Activated CD4-positive, alpha-beta T cell treated with anti-CD3 and anti-CD28 coated beads for 24 hours (primary cell): ENCODE data around the gene LETMD1.
"Not testable (repeated sequence)": the region's sequence is repeated elsewhere in the genome, so short reads cannot be mapped to it uniquely, and the experiment has no call there.

ENCODE experiments used
- DNase-seq, 2 donors: peaks; one replicate each; pipeline ENCODE4 v3.0.0-alpha.2; 2020; ENCODE audit warnings: low read depth in 2 of 2

LETMD1 gene

DNA sequence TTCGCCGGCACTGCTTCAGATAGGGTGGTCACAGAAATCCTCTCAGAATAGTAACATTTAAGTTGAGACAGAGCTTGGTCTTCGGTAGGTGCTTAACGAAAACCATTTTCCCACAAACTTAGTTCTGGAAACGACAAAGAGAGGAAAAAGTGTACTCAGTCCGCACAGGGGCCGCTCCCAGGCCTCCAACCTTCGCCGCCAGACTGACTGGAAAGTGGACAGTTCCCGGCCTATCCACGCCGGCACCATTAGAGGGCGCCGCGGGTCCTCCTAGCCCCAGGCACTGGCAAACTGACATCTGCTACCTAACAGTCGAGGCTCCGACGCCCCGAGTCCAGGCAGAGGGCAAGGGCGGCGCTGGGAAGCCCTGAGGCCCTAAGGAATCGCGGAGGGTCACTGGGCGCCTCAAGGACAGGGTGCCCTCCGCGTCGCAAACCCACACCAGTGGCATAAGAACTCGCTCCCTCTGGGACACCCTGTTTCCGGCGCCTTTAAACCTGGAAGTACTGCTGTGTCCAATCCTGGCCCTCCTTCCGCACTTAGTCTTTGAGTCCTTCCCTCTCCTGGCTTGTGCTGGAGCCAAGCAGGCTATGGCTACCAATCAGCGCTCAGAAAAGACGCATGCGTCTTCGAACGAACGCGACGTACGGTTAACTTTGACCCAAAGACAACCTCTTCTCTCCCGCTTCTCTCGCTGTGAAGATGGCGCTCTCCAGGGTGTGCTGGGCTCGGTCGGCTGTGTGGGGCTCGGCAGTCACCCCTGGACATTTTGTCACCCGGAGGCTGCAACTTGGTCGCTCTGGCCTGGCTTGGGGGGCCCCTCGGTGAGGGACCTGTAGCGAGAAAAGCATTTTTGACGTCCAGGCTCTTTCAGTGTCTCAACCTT is at the start of gene LETMD1:
TSS of gene LETMD1 (plus strand) at position 673 of the 886 bp plus-strand sequence. CDS start at position 703, 30 bp downstream.
- DNase-seq: peak; percentile 81 to 84

GRCh38 chr12:50999093-50999492 is 49.0 kb upstream of the LETMD1 start:
- no peak for DNase-seq

- DNase-seq: no peak
Observed at GRCh38 chr12:51000245-51000644, 47.9 kb upstream of the LETMD1 start.

DNA sequence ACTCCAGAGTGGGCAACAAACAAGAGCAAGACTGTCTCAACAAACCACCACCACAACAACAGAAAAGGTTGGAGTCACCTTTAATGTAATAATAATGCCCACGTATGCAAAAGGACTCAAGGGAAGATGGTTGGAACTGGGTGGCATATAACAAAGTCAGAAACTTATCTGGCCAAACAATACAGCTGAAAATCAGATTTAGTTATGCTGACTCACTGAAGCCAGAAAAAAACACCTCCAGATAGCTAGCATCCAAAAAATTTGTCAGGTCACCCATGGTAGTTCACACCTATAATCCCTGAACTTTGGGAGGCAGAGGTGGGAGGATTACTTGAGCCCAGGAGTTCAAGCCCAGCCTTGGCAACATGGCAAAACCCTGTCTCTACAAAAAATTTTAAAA is 46.3 kb upstream of the LETMD1 start:
- DNase-seq: no peak

DNA sequence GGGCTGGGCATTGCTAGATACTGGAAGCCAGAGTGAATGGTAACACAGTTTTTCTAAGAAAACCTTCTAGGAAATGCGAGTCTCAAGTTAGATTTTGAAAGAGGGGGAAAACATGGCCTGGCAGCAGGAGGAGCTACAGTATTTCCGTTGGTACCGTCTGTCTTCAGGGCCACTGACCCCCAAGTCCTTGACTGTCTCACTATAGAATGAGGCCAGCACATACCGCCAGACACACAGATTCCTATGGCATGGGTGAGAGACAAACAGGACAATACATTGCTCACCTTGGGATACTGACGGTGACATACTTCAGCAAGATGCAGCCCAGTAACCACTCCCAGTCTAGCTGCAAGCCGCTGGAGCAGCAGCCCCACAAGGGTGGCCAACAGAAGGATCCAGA is 43.6 kb upstream of the LETMD1 start:
- no peak for DNase-seq

- no peak for DNase-seq
Observed at GRCh38 chr12:51005030-51005429, 43.1 kb upstream of the LETMD1 start.

GRCh38 chr12:51005671-51006070 is 42.5 kb upstream of the LETMD1 start:
- no peak for DNase-seq

DNA sequence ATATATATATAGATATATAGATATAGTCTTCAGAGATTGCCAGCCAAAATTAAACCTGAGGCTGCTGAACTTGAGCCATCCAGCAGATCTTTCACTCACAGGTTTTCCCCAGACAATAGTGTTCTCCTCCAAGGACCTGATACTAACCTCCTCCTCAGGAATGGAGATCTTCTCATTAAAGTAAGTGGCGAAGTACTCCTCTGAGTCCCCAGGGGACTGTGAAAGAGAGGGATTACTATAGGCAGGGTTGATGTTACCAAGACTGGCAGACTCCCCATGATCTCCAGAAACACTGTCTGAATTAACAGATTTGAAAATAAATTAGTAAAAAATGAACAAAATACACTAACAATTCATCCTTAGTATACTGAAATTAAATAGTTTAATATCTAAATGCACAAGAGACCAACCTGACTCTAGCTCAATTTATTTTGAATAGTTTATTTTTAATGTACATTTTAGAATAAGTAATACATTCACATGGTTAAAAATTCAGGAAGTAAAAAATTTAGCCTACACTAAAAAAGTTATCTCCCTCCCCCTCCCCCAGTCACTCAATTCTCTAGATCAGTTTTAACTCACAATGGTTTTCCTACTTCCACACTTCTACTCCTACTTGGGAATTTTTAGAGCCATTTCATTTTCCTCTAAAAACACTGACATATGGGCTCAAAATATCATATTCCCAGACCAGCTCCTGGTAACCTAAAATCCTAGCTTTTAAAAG is 39.6 kb upstream of the LETMD1 start:
- DNase-seq: no peak

DNA sequence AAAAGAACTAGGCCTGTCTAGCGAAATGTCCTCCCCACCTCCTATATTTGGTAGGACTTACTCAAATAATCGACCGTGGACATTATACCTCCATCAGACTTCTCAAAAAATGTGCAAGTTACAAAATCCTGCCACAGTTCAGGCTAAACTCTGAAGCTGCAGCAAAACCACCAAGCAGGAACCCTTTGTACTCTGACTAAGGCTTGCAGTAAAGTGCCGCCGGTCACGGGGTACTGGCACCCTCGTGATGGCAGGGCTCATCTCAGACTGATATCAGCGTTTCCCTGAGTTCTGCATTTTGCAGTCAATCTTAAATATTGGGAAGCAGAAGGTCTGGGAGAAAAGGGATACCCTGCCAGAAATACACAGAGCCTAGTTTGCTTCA is 39.1 kb upstream of the LETMD1 start:
- DNase-seq: peak in 1 of 2 donors; percentile 23

DNA sequence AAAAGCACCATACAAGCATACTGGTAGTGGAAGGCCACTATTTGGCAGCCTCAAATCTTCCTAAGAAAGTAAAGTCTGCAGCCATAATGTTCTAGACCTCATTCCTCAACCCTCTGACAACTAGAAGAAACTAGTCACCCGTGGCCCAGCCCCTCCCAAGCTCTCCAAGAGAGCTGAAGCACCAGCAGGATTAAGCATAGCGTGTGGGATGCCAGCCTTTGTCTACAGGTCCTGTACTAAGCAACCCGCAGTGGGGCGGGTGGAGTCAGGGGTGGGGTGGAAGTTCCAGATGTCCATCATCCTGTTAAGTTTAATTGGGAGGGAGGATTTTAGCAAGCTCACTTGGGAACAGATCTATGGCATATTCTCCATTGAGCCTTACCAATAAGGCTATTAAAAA is 36.2 kb upstream of the LETMD1 start:
- no peak for DNase-seq

DNA sequence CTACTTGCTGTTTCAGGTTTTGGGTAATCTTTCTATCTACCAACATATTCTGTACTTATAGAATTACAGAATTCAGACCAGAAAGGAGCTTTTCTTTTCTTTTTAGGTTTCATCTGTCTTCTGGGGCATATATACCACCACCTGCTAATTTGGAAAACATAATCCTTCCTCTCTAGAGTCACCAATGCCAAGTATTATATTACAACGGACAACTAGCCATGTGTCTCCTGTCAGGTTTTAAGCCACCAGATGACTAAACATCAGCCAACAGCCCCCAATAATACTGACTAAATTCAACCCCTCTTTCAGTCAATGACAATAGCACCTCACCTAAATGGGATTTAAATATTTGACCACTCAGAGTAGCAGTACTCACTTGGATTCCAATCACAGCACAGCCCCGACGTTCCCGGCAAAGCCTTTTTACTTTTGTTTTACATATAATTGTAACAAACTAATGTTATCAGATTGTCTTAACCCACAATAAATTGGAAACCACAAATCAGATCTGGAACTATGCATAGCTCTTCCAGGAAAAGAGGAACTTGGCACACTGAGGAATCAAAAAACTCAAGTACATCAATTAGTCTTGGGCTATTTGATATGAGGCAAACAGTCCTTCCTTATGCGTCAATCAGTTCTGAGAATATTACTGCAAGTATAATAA is 35.4 kb upstream of the LETMD1 start:
- no peak for DNase-seq

- no peak for DNase-seq
Observed at GRCh38 chr12:51013441-51013840, 34.7 kb upstream of the LETMD1 start.

DNA sequence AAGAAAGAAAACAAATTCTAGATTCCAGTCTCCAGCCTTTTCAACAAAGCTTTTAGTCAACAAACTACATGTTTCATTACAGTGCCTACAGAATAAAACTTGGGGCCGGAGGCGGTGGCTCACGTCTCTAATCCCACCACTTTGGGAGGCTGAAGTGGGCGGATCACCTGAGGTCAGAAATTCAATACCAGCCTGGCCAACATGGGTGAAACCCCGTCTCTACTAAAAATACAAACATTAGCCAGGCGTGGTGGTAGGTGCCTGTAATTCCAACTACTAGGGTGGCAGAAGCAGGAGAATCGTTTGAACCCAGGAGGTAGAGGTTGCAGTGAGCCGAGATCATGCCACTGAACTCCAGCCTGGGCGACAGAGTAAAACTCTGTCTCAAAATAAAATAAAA is 33.7 kb upstream of the LETMD1 start:
- DNase-seq: not testable (repeated sequence)

- DNase-seq: no peak
Observed at GRCh38 chr12:51017452-51017851, 30.7 kb upstream of the LETMD1 start.

DNA sequence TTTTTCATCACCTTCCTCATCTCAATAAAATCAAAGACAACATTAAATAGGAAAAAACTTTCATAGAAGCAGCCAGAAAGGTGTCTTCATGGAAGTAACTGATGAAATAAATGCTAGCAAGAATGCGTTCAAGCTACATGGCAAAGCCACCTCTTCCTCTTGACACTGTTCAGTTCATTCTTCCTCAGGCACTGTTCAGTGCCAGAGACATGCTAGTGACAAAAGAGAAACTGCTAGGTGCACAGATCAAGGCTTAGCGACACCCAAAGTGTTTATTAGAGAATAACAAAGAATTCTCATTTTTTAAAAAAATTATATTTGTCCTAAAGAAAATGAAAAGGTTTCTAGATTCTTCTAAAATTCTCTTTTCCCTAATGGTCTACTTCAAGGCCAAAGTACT is 29.2 kb upstream of the LETMD1 start:
- no peak for DNase-seq

DNA sequence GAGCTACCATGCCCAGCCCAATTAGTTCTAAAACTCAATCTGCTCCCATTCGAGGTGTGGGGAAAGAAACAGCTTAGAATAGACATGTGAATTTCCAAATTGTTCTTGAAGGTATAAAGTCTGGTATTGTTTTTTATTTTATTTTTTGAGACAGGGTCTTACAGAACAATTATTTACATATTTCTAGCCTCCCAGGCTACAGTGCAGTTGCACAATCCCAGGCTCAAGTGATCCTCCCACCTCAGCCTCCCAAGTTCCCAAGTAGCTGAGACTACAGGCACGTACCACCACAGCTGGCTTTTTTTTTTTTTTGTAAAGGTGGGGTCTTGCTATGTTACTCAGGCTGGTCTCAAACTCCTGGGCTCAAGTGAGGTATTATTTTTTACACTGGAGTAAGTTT is 28.2 kb upstream of the LETMD1 start:
- no peak for DNase-seq

DNA sequence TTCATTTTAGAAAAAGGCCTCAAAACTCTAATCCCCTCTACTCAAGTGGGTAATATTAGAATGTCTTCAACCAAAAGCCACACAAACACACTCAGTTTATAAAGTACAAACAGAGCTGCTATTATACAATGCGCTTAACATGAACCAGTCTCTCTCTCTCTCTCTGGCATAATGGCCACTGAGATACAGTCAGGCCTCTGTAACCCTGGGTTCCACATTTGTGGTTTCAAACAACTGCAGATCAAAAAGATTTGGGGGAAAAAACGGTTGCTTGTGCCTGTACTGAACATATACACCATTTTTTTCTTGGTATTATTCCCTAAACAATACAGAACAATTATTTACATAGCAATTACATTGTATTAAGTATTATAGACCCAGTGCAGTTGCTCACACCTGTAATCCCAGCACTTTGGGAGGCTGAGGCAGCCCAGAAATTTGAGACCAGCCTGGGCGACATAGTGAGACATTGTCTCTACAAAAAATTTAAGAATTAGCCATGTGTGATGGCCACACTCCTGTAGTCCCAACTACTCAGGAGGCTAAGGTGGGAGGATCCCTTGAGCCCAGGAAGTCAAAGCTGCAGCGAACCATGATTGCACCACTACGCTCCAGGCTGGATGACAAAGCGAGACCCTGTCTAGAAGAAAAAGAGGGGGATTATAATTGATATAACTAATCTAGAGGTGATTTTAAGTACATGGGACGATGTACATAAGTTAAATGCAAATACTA is 27.5 kb upstream of the LETMD1 start:
- DNase-seq: no peak

GRCh38 chr12:51021694-51022093 is 26.4 kb upstream of the LETMD1 start:
- no peak for DNase-seq

- DNase-seq: no peak
Observed at GRCh38 chr12:51023625-51024382, 24.3 kb upstream of the LETMD1 start.

DNA sequence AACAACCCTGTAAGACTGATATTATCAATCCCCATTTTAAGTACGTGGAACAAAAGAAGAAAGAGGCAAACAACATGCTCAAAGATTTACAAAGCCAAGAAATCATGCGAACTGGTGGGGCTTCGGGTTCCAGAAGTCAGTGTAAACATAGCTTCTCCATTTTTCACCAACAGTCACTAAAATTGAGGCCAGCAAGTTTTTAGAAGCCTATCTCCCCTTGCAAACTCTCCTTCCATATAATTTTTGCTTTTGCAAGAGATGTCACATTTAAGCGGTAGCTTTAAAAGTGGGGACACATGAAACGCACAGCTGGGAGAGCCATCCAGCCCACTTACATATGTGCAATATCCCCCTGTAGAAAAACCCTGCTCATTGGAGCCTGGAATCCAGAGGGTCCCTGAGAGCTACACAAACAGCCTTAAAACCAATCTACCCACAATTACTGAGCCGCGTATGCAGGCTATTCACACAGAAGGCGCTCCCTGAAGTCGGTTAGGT is 22.7 kb upstream of the LETMD1 start:
- DNase-seq: no peak
